HG02885 (cell line): ENCODE results near the gene LZTR1.

Experiments used
- ATAC-seq: cut with Tn5 transposase; IDR thresholded peaks from one replicate; pipeline ENCODE4 v1.9.1; 2021; ENCODE audit warnings: mild to moderate bottlenecking; ENCODE audit not compliant: unreplicated experiment, poor library complexity

Gene LZTR1

GRCh38 chr22:20979243-20979809 lies 2.8 kb upstream of the LZTR1 start:
- ATAC-seq: no peak

- ATAC-seq: no peak
Measured at GRCh38 chr22:20979940-20980453, 2.1 kb upstream of the LZTR1 start.

- ATAC-seq: no peak
Measured at GRCh38 chr22:20980523-20980922, 1.6 kb upstream of the LZTR1 start.

- no peak for ATAC-seq
Measured at GRCh38 chr22:20980938-20981722, 967 bp upstream of the LZTR1 start.

GRCh38 chr22:20982563-20982882 lies 426 bp downstream of the LZTR1 start:
- peak; percentile 13 for ATAC-seq

- ATAC-seq: no peak
Measured at GRCh38 chr22:20983081-20983771, 1.1 kb downstream of the LZTR1 start.

GRCh38 chr22:20985720-20986119 lies 3.6 kb downstream of the LZTR1 start:
- no peak for ATAC-seq

GRCh38 chr22:20986365-20986764 lies 4.3 kb downstream of the LZTR1 start:
- no peak for ATAC-seq

GRCh38 chr22:20987375-20987774 lies 5.3 kb downstream of the LZTR1 start:
- no peak for ATAC-seq

GRCh38 chr22:20988573-20989322 lies 6.7 kb downstream of the LZTR1 start:
- no peak for ATAC-seq

GRCh38 chr22:20989323-20990138 lies 7.4 kb downstream of the LZTR1 start:
- no peak for ATAC-seq

- ATAC-seq: no peak
Measured at GRCh38 chr22:20990184-20991180, 8.4 kb downstream of the LZTR1 start.

- ATAC-seq: no peak
Measured at GRCh38 chr22:20991252-20992055, 9.4 kb downstream of the LZTR1 start.

- ATAC-seq: no peak
Measured at GRCh38 chr22:20992056-20992442, 10.0 kb downstream of the LZTR1 start.

- no peak for ATAC-seq
Measured at GRCh38 chr22:20992456-20993303, 10.6 kb downstream of the LZTR1 start.

- no peak for ATAC-seq
Measured at GRCh38 chr22:20993304-20994127, 11.4 kb downstream of the LZTR1 start.
